Astrocyte (in vitro differentiated cells and primary cell): ENCODE data around the gene ACSM6. TPM values are rescaled to one million over a fixed set of nuclear protein-coding genes. Genes with fewer than 3 reads are reported as not detected.

Experiments
- DNase-seq: peaks from one replicate; pipeline ENCODE4 v3.0.0-alpha.2; 2010; ENCODE audit warnings: low read depth
- FAIRE-seq: peaks from 2 replicates; lab custom pipeline; 2011; peaks lifted over from hg19 to GRCh38; lab: Jason Lieb, UNC
- H2AFZ ChIP-seq: 2 replicates; pipeline ENCODE4 v1.6.0; 2012; ENCODE audit warnings: low read depth, low read length, inconsistent platforms
- H3K27ac ChIP-seq: 2 replicates; pipeline ENCODE4 v1.5.1; 2011; ENCODE audit warnings: low read depth, low read length, inconsistent platforms
- H3K27me3 ChIP-seq: 2 replicates; pipeline ENCODE4 v1.6.0; 2011; ENCODE audit warnings: low read length, inconsistent platforms; ENCODE audit not compliant: insufficient read depth
- H3K36me3 ChIP-seq: 2 replicates; pipeline ENCODE4 v1.5.1; 2011; ENCODE audit warnings: low read length, inconsistent platforms; ENCODE audit not compliant: insufficient read depth
- H3K4me1 ChIP-seq: 2 replicates; pipeline ENCODE4 v1.5.1; 2011; ENCODE audit warnings: low read length, inconsistent platforms; ENCODE audit not compliant: insufficient read depth
- H3K4me2 ChIP-seq: 2 replicates; pipeline ENCODE4 v1.6.0; 2012; ENCODE audit warnings: low read length, inconsistent platforms
- H3K4me3 ChIP-seq: 2 replicates; pipeline ENCODE4 v1.5.1; 2011; ENCODE audit warnings: low read depth, mild to moderate bottlenecking, low read length, inconsistent platforms; ENCODE audit not compliant: insufficient read depth
- H3K79me2 ChIP-seq: 2 replicates; pipeline ENCODE4 v1.6.0; 2012; ENCODE audit warnings: mild to moderate bottlenecking, low read length, inconsistent platforms; ENCODE audit not compliant: insufficient read depth
- H3K9ac ChIP-seq: 2 replicates; pipeline ENCODE4 v1.6.0; 2012; ENCODE audit warnings: mild to moderate bottlenecking, low read length, inconsistent platforms
- H3K9me3 ChIP-seq: 2 replicates; pipeline ENCODE4 v1.5.1; 2012; ENCODE audit warnings: low read depth, mild to moderate bottlenecking, low read length, inconsistent platforms; ENCODE audit not compliant: insufficient read depth
- H4K20me1 ChIP-seq: 2 replicates; pipeline ENCODE4 v1.6.0; 2012; ENCODE audit warnings: low read length, inconsistent platforms; ENCODE audit not compliant: insufficient read depth
- H3K27ac Mint-ChIP-seq: one replicate; pipeline ENCODE4 v1.8.0; 2021; ENCODE audit warnings: mild to moderate bottlenecking, mixed read lengths; ENCODE audit not compliant: unreplicated experiment
- H3K27me3 Mint-ChIP-seq: one replicate; pipeline ENCODE4 v1.8.0; 2021; ENCODE audit warnings: low read depth, mixed read lengths; ENCODE audit not compliant: unreplicated experiment
- H3K36me3 Mint-ChIP-seq: one replicate; pipeline ENCODE4 v1.8.0; 2021; ENCODE audit warnings: low read depth, mixed read lengths; ENCODE audit not compliant: unreplicated experiment
- H3K4me1 Mint-ChIP-seq: one replicate; pipeline ENCODE4 v1.8.0; 2021; ENCODE audit warnings: low read depth, mixed read lengths; ENCODE audit not compliant: unreplicated experiment
- H3K4me3 Mint-ChIP-seq: one replicate; pipeline ENCODE4 v1.8.0; 2021; ENCODE audit warnings: mild to moderate bottlenecking, moderate library complexity, mixed read lengths; ENCODE audit not compliant: unreplicated experiment
- H3K9me3 Mint-ChIP-seq: one replicate; pipeline ENCODE4 v1.8.0; 2021; ENCODE audit warnings: mild to moderate bottlenecking, mixed read lengths; ENCODE audit not compliant: unreplicated experiment
- EZH2 ChIP-seq: IDR thresholded peaks from 2 replicates; pipeline ENCODE4 v1.6.1; 2012; ENCODE audit warnings: mild to moderate bottlenecking, low read length, inconsistent platforms; ENCODE audit not compliant: insufficient read depth
- total RNA-seq: library from RNA; stranded (reverse); gene quantifications from 2 replicates; pipeline ENCODE4 v1.2.1, GENCODE V29; 2021
- TF ChIP-seq, protein P1 (sequence below): IDR thresholded peaks from 2 replicates; pipeline ENCODE4 v1.5.1; 2011; ENCODE audit warnings: low read depth, mild to moderate bottlenecking, inconsistent platforms, low read length, moderate library complexity; ENCODE audit not compliant: insufficient read depth

Gene ACSM6
- total RNA-seq, 1 donor from 2014 or later = not detected

DNA sequence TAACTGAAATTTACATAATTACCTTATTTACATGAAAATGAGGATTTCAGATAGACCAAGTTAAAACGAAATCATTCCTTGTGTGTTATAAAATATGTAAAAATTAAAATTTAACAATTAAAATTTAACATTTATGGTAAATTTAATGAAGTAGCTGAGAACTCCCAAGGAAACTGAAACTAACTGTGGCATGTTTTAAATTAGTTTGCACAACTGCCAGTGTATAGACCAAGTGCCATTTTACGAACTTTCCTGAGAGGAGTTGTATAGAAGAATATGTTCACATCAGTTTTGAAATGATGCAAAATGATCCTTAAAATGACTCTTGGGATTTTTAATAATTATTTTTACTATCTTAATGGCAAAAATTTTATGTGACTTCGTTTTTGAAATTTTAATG, 73.2 kb downstream of the ACSM6 start:
- DNase-seq = no peak
- Histone ChIP-seq H3K27ac (peak overlapping the region; percentile 94), H3K4me1 (peaks cover 28% of the 10 kb centered on the region), H3K27me3 (no peaks in the 10 kb centered on the region), H4K20me1 (no peaks in the 10 kb centered on the region), H3K36me3 (no peaks in the 10 kb centered on the region), H3K4me2 (no peak overlapping the region), H3K4me3 (no peak overlapping the region), H3K79me2 (peaks cover 8% of the 10 kb centered on the region), H3K9ac (no peak overlapping the region), H2AFZ (no peak overlapping the region), H3K9me3 (no peaks in the 10 kb centered on the region)
- no peak overlapping the region for H3K4me3 Mint-ChIP-seq
- H3K36me3 Mint-ChIP-seq = peaks cover 30% of the 10 kb centered on the region
- H3K27me3 Mint-ChIP-seq = no peaks in the 10 kb centered on the region
- H3K4me1 Mint-ChIP-seq = peaks cover 44% of the 10 kb centered on the region
- peak overlapping the region; percentile 96 for H3K27ac Mint-ChIP-seq
- TF ChIP-seq, protein P1, sequence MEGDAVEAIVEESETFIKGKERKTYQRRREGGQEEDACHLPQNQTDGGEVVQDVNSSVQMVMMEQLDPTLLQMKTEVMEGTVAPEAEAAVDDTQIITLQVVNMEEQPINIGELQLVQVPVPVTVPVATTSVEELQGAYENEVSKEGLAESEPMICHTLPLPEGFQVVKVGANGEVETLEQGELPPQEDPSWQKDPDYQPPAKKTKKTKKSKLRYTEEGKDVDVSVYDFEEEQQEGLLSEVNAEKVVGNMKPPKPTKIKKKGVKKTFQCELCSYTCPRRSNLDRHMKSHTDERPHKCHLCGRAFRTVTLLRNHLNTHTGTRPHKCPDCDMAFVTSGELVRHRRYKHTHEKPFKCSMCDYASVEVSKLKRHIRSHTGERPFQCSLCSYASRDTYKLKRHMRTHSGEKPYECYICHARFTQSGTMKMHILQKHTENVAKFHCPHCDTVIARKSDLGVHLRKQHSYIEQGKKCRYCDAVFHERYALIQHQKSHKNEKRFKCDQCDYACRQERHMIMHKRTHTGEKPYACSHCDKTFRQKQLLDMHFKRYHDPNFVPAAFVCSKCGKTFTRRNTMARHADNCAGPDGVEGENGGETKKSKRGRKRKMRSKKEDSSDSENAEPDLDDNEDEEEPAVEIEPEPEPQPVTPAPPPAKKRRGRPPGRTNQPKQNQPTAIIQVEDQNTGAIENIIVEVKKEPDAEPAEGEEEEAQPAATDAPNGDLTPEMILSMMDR = no peak
- TF ChIP-seq EZH2 = no peak
- H3K9me3 Mint-ChIP-seq = no peaks in the 10 kb centered on the region
- no peak for FAIRE-seq

GRCh38 chr10:95268438-95268837, 74.4 kb downstream of the ACSM6 start:
- TF ChIP-seq, protein P1 = no peak
- TF ChIP-seq EZH2 = no peak
- H3K4me1 Mint-ChIP-seq = peaks cover 42% of the 10 kb centered on the region
- Histone ChIP-seq H3K4me2 (peak overlapping the region; percentile 37), H3K79me2 (peaks cover 18% of the 10 kb centered on the region), H3K9ac (peak overlapping the region; percentile 68), H2AFZ (peak overlapping the region; percentile 28), H4K20me1 (no peaks in the 10 kb centered on the region), H3K36me3 (no peaks in the 10 kb centered on the region), H3K4me3 (no peak overlapping the region), H3K4me1 (peaks cover 33% of the 10 kb centered on the region), H3K9me3 (no peaks in the 10 kb centered on the region), H3K27me3 (no peaks in the 10 kb centered on the region), H3K27ac (peak overlapping the region; percentile 94)
- H3K27me3 Mint-ChIP-seq = no peaks in the 10 kb centered on the region
- no peaks in the 10 kb centered on the region for H3K9me3 Mint-ChIP-seq
- DNase-seq = peak; percentile 87
- no peak for FAIRE-seq
- peak overlapping the region; percentile 82 for H3K27ac Mint-ChIP-seq
- peaks cover 21% of the 10 kb centered on the region for H3K36me3 Mint-ChIP-seq
- H3K4me3 Mint-ChIP-seq = no peak overlapping the region
